ENCODE results near the gene TRAF7.

GRCh38 chr16:2210009-2210332 lies 54.4 kb downstream of the TRAF7 start:
- no peak for TF ChIP-seq CTCF (conservative IDR thresholded peaks at IDR 0.05)
- TF ChIP-seq ZFX (IDR thresholded peaks at IDR 0.05) = no peak
